Left lung (tissue), 10 donors: Measurements from ENCODE around the gene ANKS1B. TPM values are rescaled to one million over a fixed set of nuclear protein-coding genes. Genes with fewer than 3 reads are reported as not detected.
A peak's percentile ranks its signal among the peaks of the same experiment; 100 is the strongest.

ENCODE experiments used
- ATAC-seq: fragments of 200-7000 bp; cut with Tn5 transposase; one replicate; pipeline ENCODE4 v1.9.1; 2020; ENCODE audit warnings: moderate library complexity
- DNase-seq, 4 donors: peaks; one replicate each; pipeline ENCODE4 v3.0.0-alpha.2; 2013 to 2020
- H3K27ac ChIP-seq, 2 donors: fragments of 200-600 bp; sonication (generic) in 1 of 2; one replicate each; pipeline versions ENCODE4 v1.5.0 to v1.8.0; 2020 to 2021
- H3K27me3 ChIP-seq, 2 donors: fragments of 200-600 bp; sonication (generic) in 1 of 2; one replicate each; pipeline versions ENCODE4 v1.5.0 to v1.8.0; 2020 to 2021
- H3K36me3 ChIP-seq, 2 donors: fragments of 200-600 bp; sonication (generic) in 1 of 2; one replicate each; pipeline versions ENCODE4 v1.5.0 to v1.8.0; 2020 to 2021
- H3K4me1 ChIP-seq, 2 donors: fragments of 200-600 bp; one replicate each; pipeline ENCODE4 v1.8.0; 2021
- H3K4me3 ChIP-seq, 2 donors: fragments of 200-600 bp; sonication (generic) in 1 of 2; one replicate each; pipeline versions ENCODE4 v1.5.0 to v1.8.0; 2020 to 2021; ENCODE audit warnings: mild to moderate bottlenecking in 1 of 2
- H3K9me3 ChIP-seq, 2 donors: fragments of 200-600 bp; sonication (generic) in 1 of 2; one replicate each; pipeline versions ENCODE4 v1.5.0 to v1.8.0; 2020 to 2021
- intact Hi-C, 2 donors: fragments of 100-400 bp; cut with DNase I; formaldehyde crosslinking; loops; one replicate each; pipeline versions ENCODE4 v1.11.2 to v1.14.2; 2022
- polyA plus RNA-seq, 6 donors: library from polyadenylated mRNA; unstranded; fragments of 120-200 nt; gene quantifications; one replicate each; pipeline ENCODE4 v1.2.1, GENCODE V29; 2013; ENCODE audit not compliant: insufficient read length in 6 of 6
- total RNA-seq, 2 donors: library from RNA; stranded (reverse); fragmentation: NEBNext Ultra II Directional; extraction: Animal tissue kit (Norgen Biotek cat#: 25700); gene quantifications; one replicate each; pipeline ENCODE4 v1.2.1, GENCODE V29; 2021
- TF ChIP-seq, protein P1 (sequence below), 2 donors: fragments of 200-600 bp; sonication (generic) in 1 of 2; IDR thresholded peaks; one replicate each; pipeline versions ENCODE4 v1.5.0 to v1.8.0; 2021; ENCODE audit warnings: antibody characterized with exemption in 2 of 2
- donor health status: DM: no; HTN: yes; CAD: no.
- donor health status: DM: no; HTN: no; CAD: no.

The ANKS1B gene
- total and polyA plus RNA-seq, 8 donors: 4.9 to 31.8 (median 14.9) TPM

DNA sequence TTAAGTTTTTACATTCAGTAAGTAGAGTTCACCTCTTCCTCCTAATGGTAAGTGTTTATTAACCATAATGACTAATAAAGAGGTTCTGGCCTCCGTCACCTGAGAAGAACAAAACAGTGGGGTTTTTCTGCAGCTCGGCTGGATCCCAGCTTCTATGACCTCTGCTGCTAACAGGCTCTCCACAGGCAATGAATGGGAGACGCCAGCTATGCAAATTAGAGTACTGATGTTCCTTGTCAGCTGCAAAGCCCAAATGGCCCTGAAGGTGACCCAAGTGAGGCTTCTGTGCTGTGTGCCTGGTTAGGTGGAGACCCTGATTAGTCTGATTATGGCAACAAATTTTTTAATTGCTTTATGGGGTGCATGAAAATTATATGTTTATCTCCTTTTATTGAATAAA, 1121.6 kb downstream of the ANKS1B start:
- no peak overlapping the region for H3K4me3 ChIP-seq
- ATAC-seq (no peak), DNase-seq (no peak)
- no peaks in the 10 kb centered on the region for H3K36me3 ChIP-seq
- H3K9me3 ChIP-seq: no peaks in the 10 kb centered on the region
- TF ChIP-seq, protein P1, sequence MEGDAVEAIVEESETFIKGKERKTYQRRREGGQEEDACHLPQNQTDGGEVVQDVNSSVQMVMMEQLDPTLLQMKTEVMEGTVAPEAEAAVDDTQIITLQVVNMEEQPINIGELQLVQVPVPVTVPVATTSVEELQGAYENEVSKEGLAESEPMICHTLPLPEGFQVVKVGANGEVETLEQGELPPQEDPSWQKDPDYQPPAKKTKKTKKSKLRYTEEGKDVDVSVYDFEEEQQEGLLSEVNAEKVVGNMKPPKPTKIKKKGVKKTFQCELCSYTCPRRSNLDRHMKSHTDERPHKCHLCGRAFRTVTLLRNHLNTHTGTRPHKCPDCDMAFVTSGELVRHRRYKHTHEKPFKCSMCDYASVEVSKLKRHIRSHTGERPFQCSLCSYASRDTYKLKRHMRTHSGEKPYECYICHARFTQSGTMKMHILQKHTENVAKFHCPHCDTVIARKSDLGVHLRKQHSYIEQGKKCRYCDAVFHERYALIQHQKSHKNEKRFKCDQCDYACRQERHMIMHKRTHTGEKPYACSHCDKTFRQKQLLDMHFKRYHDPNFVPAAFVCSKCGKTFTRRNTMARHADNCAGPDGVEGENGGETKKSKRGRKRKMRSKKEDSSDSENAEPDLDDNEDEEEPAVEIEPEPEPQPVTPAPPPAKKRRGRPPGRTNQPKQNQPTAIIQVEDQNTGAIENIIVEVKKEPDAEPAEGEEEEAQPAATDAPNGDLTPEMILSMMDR (IDR thresholded peaks at IDR 0.05): no peak
- H3K27me3 ChIP-seq: no peaks in the 10 kb centered on the region
- H3K27ac ChIP-seq: no peak overlapping the region
- H3K4me1 ChIP-seq: no peaks in the 10 kb centered on the region
- intact Hi-C loops: no loop called here

DNA sequence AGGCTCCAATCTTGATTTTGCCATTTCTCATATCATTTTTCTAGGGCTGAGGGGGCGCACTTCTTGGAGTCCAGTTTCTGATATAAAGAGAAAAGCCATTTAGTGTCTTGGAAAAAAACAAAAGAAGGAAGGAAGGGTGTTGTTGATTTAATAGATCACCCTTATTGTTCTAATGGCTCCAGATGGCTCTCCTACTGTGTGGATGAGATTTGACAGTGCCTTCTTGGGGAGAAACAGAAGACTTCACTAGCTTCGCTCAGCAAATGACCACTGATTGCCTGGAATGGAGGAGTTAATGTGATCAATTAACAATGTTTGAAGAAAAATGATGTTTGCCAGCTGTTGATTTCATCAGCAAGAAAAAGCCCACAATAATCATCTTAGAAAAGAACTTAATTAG, 1123.5 kb downstream of the ANKS1B start:
- ATAC-seq: no peak
- Histone ChIP-seq H3K27ac (no peak overlapping the region), H3K4me1 (no peaks in the 10 kb centered on the region), H3K36me3 (no peaks in the 10 kb centered on the region), H3K27me3 (no peaks in the 10 kb centered on the region), H3K9me3 (no peaks in the 10 kb centered on the region), H3K4me3 (no peak overlapping the region)
- peak in 1 of 4 donors; percentile 36 for DNase-seq
- TF ChIP-seq, protein P1 (IDR thresholded peaks at IDR 0.05): no peak
- intact Hi-C loops: no loop called here

DNA sequence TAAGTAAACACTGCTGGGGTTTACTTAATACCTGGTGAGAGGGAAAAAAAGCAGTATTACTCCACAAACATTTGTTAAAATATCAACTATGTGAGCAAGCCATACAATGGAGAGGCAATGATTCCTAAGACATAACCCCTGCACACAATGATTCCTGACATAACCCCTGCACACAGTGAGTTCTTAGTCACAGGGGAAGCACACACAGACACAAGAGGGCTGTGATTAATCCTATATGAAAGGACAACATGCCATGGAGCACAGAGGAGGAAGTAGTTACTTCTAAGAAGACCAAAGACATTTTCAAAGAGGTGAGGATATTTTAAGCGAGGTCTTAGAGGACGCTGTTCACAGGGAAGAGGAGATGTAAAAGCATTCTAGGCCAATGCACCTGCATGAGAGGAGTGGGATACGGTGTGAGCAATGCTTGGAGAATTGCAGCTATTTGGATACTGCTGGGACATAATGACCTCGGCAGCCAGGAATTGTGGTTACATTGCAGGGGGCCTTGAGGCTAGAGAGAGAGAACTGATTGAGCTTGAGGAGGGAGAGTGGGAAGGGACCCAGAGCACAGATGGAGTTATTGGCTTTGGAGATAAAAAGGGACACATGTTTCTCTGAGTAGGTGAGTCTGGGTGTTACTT, 1127.7 kb downstream of the ANKS1B start:
- TF ChIP-seq, protein P1 (IDR thresholded peaks at IDR 0.05): no peak
- H3K27ac ChIP-seq: no peak overlapping the region
- ATAC-seq: no peak
- intact Hi-C loops: no loop called here
- DNase-seq: no peak
- H3K4me3 ChIP-seq: no peak overlapping the region
- H3K4me1 ChIP-seq: no peaks in the 10 kb centered on the region
- no peaks in the 10 kb centered on the region for H3K27me3 ChIP-seq
- H3K36me3 ChIP-seq: no peaks in the 10 kb centered on the region
- no peaks in the 10 kb centered on the region for H3K9me3 ChIP-seq

DNA sequence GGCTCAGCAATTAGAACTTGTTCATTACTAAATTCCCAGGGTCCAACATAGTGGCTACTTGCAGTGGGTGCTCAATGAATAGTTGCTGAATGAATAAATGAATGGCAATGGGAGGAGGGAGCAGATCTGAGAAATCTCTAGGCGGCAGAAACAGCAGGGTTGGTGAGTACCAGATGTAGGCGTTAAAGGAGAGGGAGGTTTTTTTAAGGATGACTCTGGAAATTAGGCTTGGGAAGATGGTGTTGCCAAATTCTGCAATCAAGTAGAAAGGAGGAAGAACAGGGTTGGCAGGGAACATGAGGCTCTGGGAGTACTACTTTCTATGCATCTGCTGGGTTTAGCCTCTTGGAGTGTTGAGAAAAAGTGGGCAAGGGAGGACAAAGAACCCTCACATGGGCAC, 1132.6 kb downstream of the ANKS1B start:
- no peak for DNase-seq
- Histone ChIP-seq H3K27ac (no peak overlapping the region), H3K27me3 (no peaks in the 10 kb centered on the region), H3K9me3 (no peaks in the 10 kb centered on the region), H3K4me3 (no peak overlapping the region), H3K4me1 (no peaks in the 10 kb centered on the region), H3K36me3 (no peaks in the 10 kb centered on the region)
- TF ChIP-seq, protein P1 (IDR thresholded peaks at IDR 0.05): no peak
- ATAC-seq: no peak
- intact Hi-C loops: no loop called here

DNA sequence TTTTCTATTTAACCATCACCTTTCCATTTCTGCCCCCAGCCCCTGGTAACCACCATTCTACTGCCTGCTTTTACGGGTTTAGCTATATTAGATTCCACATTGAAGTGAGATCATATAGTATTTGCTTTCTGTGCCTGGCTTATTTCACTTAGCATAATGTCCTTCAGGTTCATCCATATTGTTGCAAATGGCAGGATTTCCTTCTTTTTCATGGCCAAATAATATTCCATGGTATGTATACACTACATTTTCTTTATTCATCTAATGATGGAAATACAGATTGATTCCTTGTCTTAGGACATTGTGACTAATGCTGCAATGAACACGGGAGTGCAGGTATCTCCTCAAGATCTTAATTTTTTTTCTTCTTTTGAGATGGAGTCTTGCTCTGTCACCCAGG, 1137.5 kb downstream of the ANKS1B start:
- DNase-seq: no peak
- TF ChIP-seq, protein P1 (IDR thresholded peaks at IDR 0.05): no peak
- intact Hi-C loops: no loop called here
- Histone ChIP-seq H3K9me3 (no peaks in the 10 kb centered on the region), H3K27ac (no peak overlapping the region), H3K4me3 (no peak overlapping the region), H3K36me3 (no peaks in the 10 kb centered on the region), H3K27me3 (no peaks in the 10 kb centered on the region), H3K4me1 (no peaks in the 10 kb centered on the region)
- no peak for ATAC-seq
